IMR-90 (cell line): ENCODE results near the gene IL20RA. TPM values are rescaled to one million over a fixed set of nuclear protein-coding genes. Genes with fewer than 3 reads are reported as not detected.

ENCODE experiments used
- ATAC-seq: fragments of 200-7000 bp; cut with Tn5 transposase; 2 replicates; pipeline ENCODE4 v1.9.1; 2020; ENCODE audit warnings: low read depth, mild to moderate bottlenecking, moderate library complexity
- BruUV-seq: library from RNA; stranded (reverse); fragments of 400-500 nt; replicated peaks from 2 replicates; lab custom pipeline; 2021; lab: Mats Ljungman, UMichigan
- CTCF ChIA-PET: fragments of 300-600 bp; formaldehyde crosslinking; extraction: SDS; loops from one replicate; lab custom pipeline; 2021; ENCODE audit warnings: antibody characterized with exemption; lab: Yijun Ruan, JAX
- POLR2A ChIA-PET: fragments of 300-600 bp; sonication (Branson Sonifier 250); formaldehyde crosslinking; loops from one replicate; lab custom pipeline; 2022; ENCODE audit warnings: antibody characterized with exemption; ENCODE audit not compliant: unreplicated experiment; lab: Charles Lee
- DNase-seq: peaks from one replicate; pipeline ENCODE4 v3.0.0; 2013
- H2AFZ ChIP-seq: replicated peaks from 2 replicates; pipeline ENCODE3; 2013; ENCODE audit warnings: low read length, mild to moderate bottlenecking; ENCODE audit not compliant: poor library complexity
- H2AK5ac ChIP-seq: 2 replicates; pipeline ENCODE4 v1.6.1; 2013; ENCODE audit warnings: low read depth, low read length, inconsistent platforms
- H2AK9ac ChIP-seq: replicated peaks from 2 replicates; pipeline ENCODE3; 2013; ENCODE audit warnings: mild to moderate bottlenecking, low read depth, low read length, moderate library complexity; ENCODE audit not compliant: poor library complexity
- H2BK120ac ChIP-seq: 2 replicates; pipeline ENCODE4 v1.6.1; 2013; ENCODE audit warnings: low read depth, low read length, inconsistent platforms
- H2BK15ac ChIP-seq: 3 replicates; pipeline ENCODE4 v1.6.1; 2013; ENCODE audit warnings: low read depth, low read length, inconsistent platforms
- H2BK20ac ChIP-seq: 2 replicates; pipeline ENCODE4 v1.6.1; 2013; ENCODE audit warnings: low read depth, mild to moderate bottlenecking, inconsistent platforms, low read length, moderate library complexity
- H2BK5ac ChIP-seq: 2 replicates; pipeline ENCODE4 v1.6.1; 2013; ENCODE audit warnings: mild to moderate bottlenecking, low read depth, low read length, inconsistent platforms; ENCODE audit not compliant: poor library complexity, severe bottlenecking
- H3K14ac ChIP-seq: replicated peaks from 2 replicates; pipeline ENCODE4 v1.6.1; 2013; ENCODE audit warnings: low read depth, low read length, inconsistent platforms
- H3K18ac ChIP-seq: 2 replicates; pipeline ENCODE4 v1.6.1; 2013; ENCODE audit warnings: low read depth, low read length, control low read depth
- H3K23ac ChIP-seq: 2 replicates; pipeline ENCODE4 v1.6.1; 2013; ENCODE audit warnings: low read depth, low read length, inconsistent platforms
- H3K27ac ChIP-seq: 2 replicates; pipeline ENCODE4 v1.5.1; 2013; ENCODE audit warnings: mild to moderate bottlenecking, control low read depth, low read length; ENCODE audit not compliant: insufficient read depth
- H3K27me3 ChIP-seq: 2 replicates; pipeline ENCODE4 v1.6.1; 2013; ENCODE audit warnings: low read length; ENCODE audit not compliant: control insufficient read depth, insufficient read depth
- H3K36me3 ChIP-seq: 2 replicates; pipeline ENCODE4 v1.6.1; 2013; ENCODE audit warnings: low read length, mixed read lengths; ENCODE audit not compliant: control insufficient read depth, insufficient read depth
- H3K4ac ChIP-seq: 2 replicates; pipeline ENCODE4 v1.6.1; 2013; ENCODE audit warnings: low read depth, low read length, inconsistent platforms
- H3K4me1 ChIP-seq: 2 replicates; pipeline ENCODE4 v1.6.1; 2013; ENCODE audit warnings: low read length, mixed read lengths; ENCODE audit not compliant: control insufficient read depth, insufficient read depth
- H3K4me2 ChIP-seq: 2 replicates; pipeline ENCODE4 v1.6.1; 2013; ENCODE audit warnings: low read depth, mild to moderate bottlenecking, control low read depth, low read length, moderate library complexity
- H3K4me3 ChIP-seq: 2 replicates; pipeline ENCODE4 v1.5.1; 2013; ENCODE audit warnings: low read depth, mild to moderate bottlenecking, control low read depth, low read length, moderate library complexity; ENCODE audit not compliant: insufficient read depth
- H3K56ac ChIP-seq: 2 replicates; pipeline ENCODE4 v1.6.1; 2013; ENCODE audit warnings: low read length, inconsistent platforms; ENCODE audit not compliant: insufficient read depth; ENCODE audit errors: extremely low read depth
- H3K79me1 ChIP-seq, 2 experiments: 2 replicates each; pipeline ENCODE4 v1.6.1; 2013; ENCODE audit warnings: low read length in 2 of 2, inconsistent platforms in 1 of 2, low read depth in 1 of 2
- H3K9ac ChIP-seq: 2 replicates; pipeline ENCODE4 v1.6.1; 2013; ENCODE audit warnings: low read depth, low read length, control low read depth
- H3K9me1 ChIP-seq: 2 replicates; pipeline ENCODE4 v1.6.1; 2013; ENCODE audit warnings: low read length, inconsistent platforms; ENCODE audit not compliant: insufficient read depth
- H3K9me3 ChIP-seq: 2 replicates; pipeline ENCODE4 v1.6.1; 2013; ENCODE audit warnings: low read length; ENCODE audit not compliant: control insufficient read depth, insufficient read depth
- H4K20me1 ChIP-seq: 2 replicates; pipeline ENCODE4 v1.6.1; 2013; ENCODE audit warnings: low read length, inconsistent platforms; ENCODE audit not compliant: insufficient read depth
- H4K5ac ChIP-seq: 2 replicates; pipeline ENCODE4 v1.6.1; 2013; ENCODE audit warnings: mild to moderate bottlenecking, low read depth, low read length, control low read depth
- H4K8ac ChIP-seq, 2 experiments: 2 replicates each; pipeline ENCODE4 v1.6.1; 2013; ENCODE audit warnings: low read depth in 2 of 2, low read length in 2 of 2, control low read depth in 1 of 2, inconsistent platforms in 1 of 2
- H4K91ac ChIP-seq: 2 replicates; pipeline ENCODE4 v1.6.1; 2013; ENCODE audit warnings: low read depth, low read length, inconsistent platforms; ENCODE audit not compliant: insufficient read depth
- BHLHE40 ChIP-seq: fragments of 150-350 bp; IDR thresholded peaks from 2 replicates; pipeline ENCODE4 v1.6.1; 2016; ENCODE audit warnings: mild to moderate bottlenecking, low read depth, low read length
- CHD1 ChIP-seq: IDR thresholded peaks from 2 replicates; pipeline ENCODE4 v1.6.1; 2012; ENCODE audit warnings: low read depth, low read length, improper control_type of control experiment
- ELK1 ChIP-seq: fragments of 150-350 bp; IDR thresholded peaks from 2 replicates; pipeline ENCODE4 v1.6.1; 2016; ENCODE audit warnings: low read depth, mild to moderate bottlenecking, low read length, moderate library complexity, borderline replicate concordance
- MAZ ChIP-seq: IDR thresholded peaks from 2 replicates; pipeline ENCODE4 v1.6.1; 2012; ENCODE audit warnings: low read depth, mild to moderate bottlenecking, low read length, improper control_type of control experiment, moderate library complexity, borderline replicate concordance
- MXI1 ChIP-seq: IDR thresholded peaks from 2 replicates; pipeline ENCODE4 v1.6.1; 2012; ENCODE audit warnings: low read depth, mild to moderate bottlenecking, low read length, moderate library complexity, borderline replicate concordance
- NFE2L2 ChIP-seq: fragments of 150-350 bp; IDR thresholded peaks from 2 replicates; pipeline ENCODE4 v1.6.1; 2016; ENCODE audit warnings: low read depth, mild to moderate bottlenecking, low read length
- POLR2A ChIP-seq: IDR thresholded peaks from 2 replicates; pipeline ENCODE4 v1.6.1; 2012; ENCODE audit warnings: mild to moderate bottlenecking, low read depth, low read length
- RAD21 ChIP-seq: IDR thresholded peaks from 2 replicates; pipeline ENCODE4 v1.6.1; 2012; ENCODE audit warnings: low read length, improper control_type of control experiment
- RCOR1 ChIP-seq: IDR thresholded peaks from 2 replicates; pipeline ENCODE4 v1.6.1; 2012; ENCODE audit warnings: mild to moderate bottlenecking, low read length, improper control_type of control experiment; ENCODE audit not compliant: insufficient replicate concordance
- RFX5 ChIP-seq: IDR thresholded peaks from 2 replicates; pipeline ENCODE4 v1.8.0; 2012; ENCODE audit warnings: low read depth, mild to moderate bottlenecking, low read length, moderate library complexity
- SMC3 ChIP-seq: fragments of 150-350 bp; IDR thresholded peaks from 2 replicates; pipeline ENCODE4 v1.6.1; 2016; ENCODE audit warnings: low read depth, mild to moderate bottlenecking, antibody characterized with exemption, low read length, moderate library complexity
- WGBS, 2 experiments: methylation state at CpG; one replicate each; pipeline versions ENCODE4 v1.1.5 to v1.1.7; 2013; ENCODE audit warnings: missing lambda C conversion rate in 2 of 2; ENCODE audit not compliant: insufficient read length in 1 of 2; ENCODE audit errors: extremely low coverage in 2 of 2; 5-methylcytosine and 5-hydroxymethylcytosine counted together
- dilution Hi-C: fragments of 300-500 bp; cut with HindIII; formaldehyde crosslinking; loops from one replicate; pipeline ENCODE4 v1.14.3; 2018; ENCODE audit warnings: low sequenced_read_pairs; ENCODE audit not compliant: unreplicated experiment
- in situ Hi-C: fragments of 300-500 bp; cut with MboI; formaldehyde crosslinking; loops from 3 replicates; pipeline ENCODE4 v1.14.3; 2019; ENCODE audit warnings: low sequenced_read_pairs, inconsistent platforms, mixed read lengths
- intact Hi-C: fragments of 100-400 bp; cut with micrococcal nuclease; formaldehyde crosslinking; loops from 2 replicates; pipeline ENCODE4 v1.10.0; 2022
- polyA plus RNA-seq, 3 experiments: library from polyadenylated mRNA; depleted of rRNA; stranded (reverse); fragments of >200 nt; gene quantifications; 2 replicates each; pipeline ENCODE4 v1.2.3, GENCODE V29; 2012; ENCODE audit warnings: low replicate concordance in 1 of 3
- total RNA-seq: library from RNA; depleted of rRNA; stranded (reverse); fragments of >200 nt; gene quantifications from 2 replicates; pipeline ENCODE4 v1.2.3, GENCODE V29; 2012
- TF ChIP-seq, protein P1 (sequence below): conservative IDR thresholded peaks from 2 replicates; pipeline ENCODE4 v1.5.1; 2012; ENCODE audit warnings: mild to moderate bottlenecking, low read depth, low read length, improper control_type of control experiment

Gene IL20RA
- total and polyA plus RNA-seq, 2 of the 4 experiments (the other 2 are of a cell fraction): 0.02 TPM; not detected in 1

- ChIA-PET POLR2A (no interaction called here), CTCF (interaction anchor here (1.0 to 1.4 kb wide), 2 partner anchors 8 to 9 kb away, joined by 4 read pairs; no protein-coding TSS in a partner anchor)
- Histone ChIP-seq H3K4me3 (no peak overlapping the region), H2AFZ (no peak overlapping the region), H2BK20ac (no peak overlapping the region), H3K4me1 (no peaks in the 10 kb centered on the region), H3K27ac (no peak overlapping the region), H4K5ac (no peak overlapping the region), H3K4me2 (no peak overlapping the region), H3K18ac (no peak overlapping the region), H2AK9ac (no peak overlapping the region), H3K56ac (no peak overlapping the region), H2BK5ac (no peak overlapping the region), H4K8ac (no peak overlapping the region), H3K4ac (no peak overlapping the region), H2BK120ac (no peak overlapping the region), H3K9me1 (no peaks in the 10 kb centered on the region), H3K27me3 (peaks cover 10% of the 10 kb centered on the region), H3K36me3 (no peaks in the 10 kb centered on the region), H3K14ac (no peak overlapping the region), H3K23ac (no peak overlapping the region), H4K20me1 (no peaks in the 10 kb centered on the region), H2AK5ac (no peak overlapping the region), H2BK15ac (no peak overlapping the region), H4K91ac (no peak overlapping the region), H3K9me3 (no peaks in the 10 kb centered on the region), H3K9ac (no peak overlapping the region), H3K79me1 (no peaks in the 10 kb centered on the region)
- intact Hi-C loops: no loop called here
- DNase-seq: no peak
- TF ChIP-seq, protein P1, sequence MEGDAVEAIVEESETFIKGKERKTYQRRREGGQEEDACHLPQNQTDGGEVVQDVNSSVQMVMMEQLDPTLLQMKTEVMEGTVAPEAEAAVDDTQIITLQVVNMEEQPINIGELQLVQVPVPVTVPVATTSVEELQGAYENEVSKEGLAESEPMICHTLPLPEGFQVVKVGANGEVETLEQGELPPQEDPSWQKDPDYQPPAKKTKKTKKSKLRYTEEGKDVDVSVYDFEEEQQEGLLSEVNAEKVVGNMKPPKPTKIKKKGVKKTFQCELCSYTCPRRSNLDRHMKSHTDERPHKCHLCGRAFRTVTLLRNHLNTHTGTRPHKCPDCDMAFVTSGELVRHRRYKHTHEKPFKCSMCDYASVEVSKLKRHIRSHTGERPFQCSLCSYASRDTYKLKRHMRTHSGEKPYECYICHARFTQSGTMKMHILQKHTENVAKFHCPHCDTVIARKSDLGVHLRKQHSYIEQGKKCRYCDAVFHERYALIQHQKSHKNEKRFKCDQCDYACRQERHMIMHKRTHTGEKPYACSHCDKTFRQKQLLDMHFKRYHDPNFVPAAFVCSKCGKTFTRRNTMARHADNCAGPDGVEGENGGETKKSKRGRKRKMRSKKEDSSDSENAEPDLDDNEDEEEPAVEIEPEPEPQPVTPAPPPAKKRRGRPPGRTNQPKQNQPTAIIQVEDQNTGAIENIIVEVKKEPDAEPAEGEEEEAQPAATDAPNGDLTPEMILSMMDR: no peak
- TF ChIP-seq RAD21 (no peak), SMC3 (no peak), MXI1 (no peak), RFX5 (no peak), CHD1 (no peak), RCOR1 (no peak), NFE2L2 (no peak), POLR2A (no peak), MAZ (no peak), ELK1 (no peak), BHLHE40 (no peak)
- in situ Hi-C loops: no loop called here
- no TSS peak for BruUV-seq
- dilution Hi-C loops: no loop called here
- no CpG with 5 or more reads among the region's 2 CpGs for WGBS, 2 experiments
- ATAC-seq: no peak
Measured at GRCh38 chr6:137084865-137085617, 40.3 kb upstream of the IL20RA start.
